DMS 273 (cell line): ENCODE measurements around the gene LRFN3.
"Not testable (repeated sequence)": the region's sequence is repeated elsewhere in the genome, so short reads cannot be mapped to it uniquely, and the experiment has no call there.

Source experiments
- DNase-seq: peaks from one replicate; lab custom pipeline; 2025; ENCODE audit not compliant: unreplicated experiment; lab: John Stamatoyannopoulos, UW

LRFN3 gene

DNA sequence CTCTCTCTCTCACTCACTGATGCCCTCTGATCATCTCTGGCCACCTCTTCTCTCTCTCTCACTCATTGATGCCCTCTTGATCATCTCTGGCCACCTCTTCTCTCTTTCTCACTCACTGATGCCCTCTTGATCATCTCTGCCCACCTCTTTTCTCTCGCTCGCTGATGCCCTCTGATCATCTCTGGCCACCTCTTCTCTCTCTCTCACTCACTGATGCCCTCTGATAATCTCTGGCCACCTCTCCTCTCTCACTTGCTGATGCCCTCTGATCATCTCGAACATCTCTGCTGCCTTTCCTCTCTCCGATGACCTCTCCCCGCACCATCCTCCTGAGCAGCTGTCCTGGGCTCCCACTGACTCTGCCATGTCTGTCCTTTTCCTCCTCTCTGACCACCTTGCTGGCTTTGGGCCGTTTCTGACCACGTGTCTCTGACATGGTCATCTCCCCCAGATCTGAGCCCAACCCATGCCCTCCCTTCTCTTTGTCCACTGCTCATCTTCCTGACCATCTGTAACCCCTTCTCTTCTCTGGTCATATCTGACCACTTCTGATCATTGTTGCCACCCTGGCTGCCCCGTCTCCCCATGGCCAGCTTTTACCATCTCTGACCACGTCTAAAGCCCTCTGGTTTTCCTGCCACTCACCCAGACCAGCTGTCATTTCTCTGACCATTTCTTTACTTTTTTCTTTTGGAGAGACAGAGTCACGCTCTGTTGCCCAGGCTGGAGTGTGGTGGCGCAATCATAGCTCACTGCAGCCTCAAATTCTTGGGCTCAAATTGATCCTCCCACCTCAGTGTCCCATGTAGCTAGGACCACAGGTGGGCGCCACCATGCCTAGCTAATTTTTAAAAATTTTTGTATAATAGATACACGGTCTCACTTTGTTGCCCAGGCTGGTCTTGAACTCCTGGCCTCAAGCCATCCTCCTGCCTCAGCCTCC lies 2.4 kb downstream of the LRFN3 start:
- no peak for DNase-seq

GRCh38 chr19:35939307-35940077 lies 3.3 kb downstream of the LRFN3 start:
- no peak for DNase-seq

GRCh38 chr19:35940078-35940775 lies 4.1 kb downstream of the LRFN3 start:
- no peak for DNase-seq

DNA sequence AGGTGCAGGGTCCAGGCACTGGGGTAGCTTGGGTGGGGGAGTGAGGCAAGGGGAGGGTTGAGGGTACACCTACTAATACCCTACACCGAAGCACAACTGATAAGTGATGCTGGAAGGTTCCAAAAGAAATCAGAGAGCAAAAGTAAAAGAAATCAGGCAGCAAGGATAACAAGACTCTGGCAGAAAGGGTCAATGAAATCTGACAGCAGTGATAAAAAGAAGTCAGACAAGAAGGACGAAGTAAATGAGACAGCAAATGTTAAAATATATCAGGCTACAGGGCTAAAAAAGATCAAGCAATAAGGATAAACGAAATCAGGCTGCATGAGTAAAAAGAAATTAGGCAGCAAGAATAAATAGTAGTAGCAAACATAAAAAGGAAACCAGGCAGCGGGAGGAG lies 4.7 kb downstream of the LRFN3 start:
- no peak for DNase-seq

DNA sequence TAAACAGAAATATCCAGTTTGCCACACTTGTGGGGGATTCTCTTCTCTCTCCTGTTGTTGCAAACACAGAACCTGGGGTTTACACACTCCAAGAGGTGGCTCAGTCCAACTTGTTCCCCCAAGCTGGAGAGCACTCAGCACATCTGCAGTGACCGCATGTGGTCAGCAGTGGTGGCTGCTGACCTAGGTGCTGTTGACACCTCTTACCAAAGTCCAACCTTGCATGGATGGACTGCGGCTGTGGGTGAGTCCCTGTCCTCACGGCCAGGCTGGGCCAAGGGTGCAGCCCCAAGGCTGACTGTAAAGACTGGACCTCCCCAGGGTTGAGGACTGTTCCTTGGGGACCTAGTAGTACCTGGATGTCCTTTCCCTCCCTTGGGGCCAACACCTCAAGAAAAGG lies 6.1 kb downstream of the LRFN3 start:
- no peak for DNase-seq

DNA sequence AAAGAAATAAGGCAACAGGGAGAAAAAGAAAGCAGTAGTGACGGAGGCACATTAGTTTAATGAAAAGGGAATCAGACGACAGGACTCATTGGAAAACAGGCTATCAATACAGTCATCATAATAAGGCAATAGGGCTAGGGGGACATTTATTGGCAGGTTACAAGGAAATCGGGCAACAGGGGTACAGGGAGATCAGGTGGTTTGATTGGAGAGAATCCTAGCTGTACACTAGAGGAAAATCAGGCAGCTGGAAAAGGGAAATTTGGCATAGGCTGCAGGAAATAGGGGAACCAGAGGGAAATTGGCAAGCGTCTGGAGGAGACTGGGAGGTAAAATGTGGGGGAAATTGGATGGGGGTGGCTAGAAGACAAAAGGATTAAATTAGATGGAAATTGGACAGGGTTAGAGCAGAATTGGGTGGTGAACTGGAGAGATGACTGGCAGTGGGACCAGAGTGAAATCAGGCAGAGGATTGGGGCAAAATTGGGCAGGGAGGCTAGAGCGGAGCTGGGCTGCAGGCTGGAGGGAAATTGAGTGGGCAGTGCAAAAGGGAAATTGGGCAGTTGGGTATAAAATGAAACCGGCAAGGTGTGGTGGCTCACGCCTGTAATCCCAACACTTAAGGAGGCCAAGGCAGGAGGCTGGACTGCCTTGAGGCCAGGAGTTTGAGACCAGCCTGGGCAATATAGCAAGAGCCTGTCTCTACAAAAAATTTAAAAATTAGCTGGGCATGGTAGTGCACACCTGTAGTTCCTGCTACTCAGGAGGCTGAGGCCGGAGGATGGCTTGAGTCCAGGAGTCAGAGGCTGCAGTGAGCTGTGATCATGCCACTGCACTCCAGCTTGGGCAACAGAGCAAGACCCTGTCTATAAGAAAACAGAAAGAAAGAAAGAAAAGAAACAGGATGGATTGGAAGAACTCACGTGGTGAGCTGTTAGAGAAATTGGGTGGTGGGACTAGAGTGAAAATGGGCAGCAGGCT lies 7.4 kb downstream of the LRFN3 start:
- no peak for DNase-seq

DNA sequence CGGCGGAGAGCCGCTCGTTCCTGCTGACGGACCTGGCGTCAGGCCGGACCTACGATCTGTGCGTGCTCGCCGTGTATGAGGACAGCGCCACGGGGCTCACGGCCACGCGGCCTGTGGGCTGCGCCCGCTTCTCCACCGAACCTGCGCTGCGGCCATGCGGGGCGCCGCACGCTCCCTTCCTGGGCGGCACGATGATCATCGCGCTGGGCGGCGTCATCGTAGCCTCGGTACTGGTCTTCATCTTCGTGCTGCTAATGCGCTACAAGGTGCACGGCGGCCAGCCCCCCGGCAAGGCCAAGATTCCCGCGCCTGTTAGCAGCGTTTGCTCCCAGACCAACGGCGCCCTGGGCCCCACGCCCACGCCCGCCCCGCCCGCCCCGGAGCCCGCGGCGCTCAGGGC lies 8.4 kb downstream of the LRFN3 start:
- no peak for DNase-seq

DNA sequence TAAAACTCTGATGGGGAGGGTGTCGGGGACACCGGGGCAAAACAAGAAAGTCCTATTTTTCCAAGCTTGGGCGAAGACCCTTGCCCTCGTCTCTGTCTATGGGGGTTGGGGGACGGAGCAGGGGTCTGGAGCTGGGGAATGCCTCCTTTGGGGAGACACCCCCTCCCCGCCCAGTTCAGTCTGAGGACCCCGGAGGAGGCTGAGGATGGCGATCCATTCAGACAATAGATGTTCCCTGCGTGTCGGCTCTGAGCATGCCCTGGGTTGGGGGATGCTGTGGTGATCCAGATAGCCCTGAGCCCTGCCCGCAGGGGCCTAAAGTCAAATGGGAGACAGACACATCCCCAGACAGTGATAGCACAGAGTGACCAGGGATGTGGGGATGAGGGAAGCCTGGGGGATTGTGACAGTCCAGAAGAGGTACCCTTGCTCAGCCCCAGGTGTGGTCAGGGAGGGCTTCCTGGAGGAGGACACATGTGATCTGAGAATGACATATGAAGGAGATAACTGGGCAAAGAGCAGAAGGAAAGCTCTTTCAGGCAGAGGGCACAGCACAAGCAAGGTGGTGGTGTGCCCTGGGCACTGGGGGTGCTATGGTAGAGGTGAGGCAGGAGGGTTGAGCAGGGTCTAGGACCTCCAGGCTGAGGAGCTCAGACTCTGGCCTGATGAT lies 9.1 kb downstream of the LRFN3 start:
- DNase-seq = no peak

GRCh38 chr19:35946203-35946602 lies 10.0 kb downstream of the LRFN3 start:
- no peak for DNase-seq

GRCh38 chr19:35949131-35949530 lies 13.0 kb downstream of the LRFN3 start:
- no peak for DNase-seq

GRCh38 chr19:35955881-35956634 lies 19.9 kb downstream of the LRFN3 start:
- no peak for DNase-seq

GRCh38 chr19:35957411-35957810 lies 21.2 kb downstream of the LRFN3 start:
- DNase-seq = not testable (repeated sequence)

DNA sequence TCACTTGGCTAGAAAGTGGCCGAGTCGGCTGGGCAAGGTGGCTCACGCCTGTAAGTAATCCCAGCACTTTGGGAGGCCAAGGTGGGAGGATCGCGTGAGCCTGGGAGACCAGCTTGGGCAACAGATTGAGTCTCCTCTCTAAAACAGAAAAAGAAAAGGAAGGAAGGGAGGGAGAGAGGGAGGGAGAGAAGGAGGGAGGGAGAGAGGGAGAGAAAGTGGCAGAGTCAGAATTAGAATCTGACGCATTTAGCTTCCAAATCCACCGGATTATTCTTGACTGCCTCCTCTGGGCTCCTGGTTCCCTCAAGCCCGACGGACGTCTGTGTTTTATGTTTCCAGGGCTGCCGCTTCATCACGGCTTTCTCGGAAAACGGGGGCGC lies 22.5 kb downstream of the LRFN3 start:
- DNase-seq = no peak

- peak; percentile 47 for DNase-seq
Measured at GRCh38 chr19:35959040-35959967, 23.1 kb downstream of the LRFN3 start.

DNA sequence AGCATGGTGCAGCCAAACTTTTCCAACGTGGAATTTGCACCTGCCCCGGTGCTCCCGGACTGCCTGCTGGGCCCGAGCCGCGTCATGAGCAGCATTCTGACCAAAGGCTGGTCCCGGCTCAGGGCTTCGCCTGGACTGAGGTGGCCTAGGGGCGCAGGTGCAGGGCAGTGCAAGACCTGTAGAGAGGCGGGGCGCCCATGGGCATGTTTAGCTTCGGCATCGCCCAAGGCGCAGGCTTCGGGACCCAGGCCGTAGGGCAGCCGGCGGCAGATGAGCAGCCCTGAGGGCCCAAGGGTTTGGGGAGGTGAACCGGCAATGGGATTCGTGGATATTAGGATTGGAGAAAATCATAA lies 23.8 kb downstream of the LRFN3 start:
- DNase-seq = no peak

DNA sequence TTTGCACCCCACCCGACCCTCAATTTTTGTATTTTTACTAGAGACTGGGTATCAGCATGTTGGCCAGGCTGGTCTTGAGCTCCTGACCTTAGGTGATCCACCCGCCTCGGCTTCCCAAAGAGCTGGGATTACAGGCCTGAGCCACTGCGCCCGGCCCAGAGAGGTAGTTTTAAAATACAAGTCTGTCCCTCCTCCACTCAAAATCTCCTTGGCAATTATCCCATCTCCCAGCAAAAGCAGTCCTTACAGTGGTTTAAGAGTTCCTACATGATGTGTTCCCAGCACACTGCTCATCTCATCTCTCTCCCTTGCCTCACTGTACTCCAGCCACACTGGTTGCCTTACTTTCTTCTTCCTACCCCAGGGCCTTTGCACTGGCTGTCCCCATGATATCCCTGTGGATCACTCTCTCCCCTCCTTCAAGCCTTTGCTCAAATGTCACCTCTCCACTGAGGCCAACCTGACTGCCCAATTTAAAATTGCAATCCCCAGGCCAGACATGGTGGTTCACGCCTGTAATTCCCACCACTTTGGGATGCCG lies 24.3 kb downstream of the LRFN3 start:
- no peak for DNase-seq

DNA sequence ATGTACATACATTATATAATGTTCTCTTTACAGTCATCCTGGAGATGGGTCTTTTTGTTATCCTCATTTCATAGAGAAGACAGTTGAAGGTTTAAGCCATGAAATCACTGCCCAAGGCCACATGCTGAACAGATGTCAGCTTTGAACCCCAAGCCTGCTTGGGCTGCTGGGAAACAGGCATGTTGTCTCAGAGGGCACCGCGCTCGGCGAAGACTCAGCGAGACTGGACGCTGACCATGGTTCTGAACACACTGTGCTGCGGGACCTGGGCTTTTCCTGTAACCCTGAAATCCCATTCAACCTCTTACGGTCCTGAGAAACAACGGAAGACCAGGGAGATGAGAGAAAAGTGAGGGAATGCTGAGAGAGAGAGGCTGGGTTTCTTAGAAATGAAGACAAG lies 27.3 kb downstream of the LRFN3 start:
- peak; percentile 51 for DNase-seq

DNA sequence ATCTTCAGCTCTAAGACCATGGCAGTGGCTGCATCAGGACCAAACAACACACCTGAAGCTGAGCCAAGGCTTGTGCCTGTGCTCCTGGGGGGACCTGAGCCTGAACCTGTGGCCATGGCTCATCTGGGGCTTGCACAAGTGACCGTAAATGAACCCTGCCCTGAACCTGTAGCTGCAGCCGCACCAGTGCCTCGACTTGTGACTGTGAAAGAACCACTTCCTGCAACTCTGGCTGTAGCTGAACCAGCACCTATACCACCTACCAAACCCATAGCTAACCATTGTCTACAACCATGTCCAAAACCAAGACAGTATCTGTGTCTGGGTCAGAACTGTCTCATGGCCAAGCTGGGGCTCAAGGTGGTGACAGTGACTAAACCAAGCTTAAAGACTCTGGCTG lies 30.6 kb downstream of the LRFN3 start:
- DNase-seq = no peak
